CD14-positive monocyte (primary cell): ENCODE measurements around the gene COQ8A. TPM values are rescaled to one million over a fixed set of nuclear protein-coding genes. Genes with fewer than 3 reads are reported as not detected.

Source experiments
- DNase-seq, 3 donors: peaks; one replicate each; pipeline ENCODE4 v3.0.0-alpha.2; 2011 to 2022
- H2AFZ ChIP-seq: 2 replicates; pipeline ENCODE4 v1.6.0; 2012; ENCODE audit warnings: mild to moderate bottlenecking, low read depth, low read length, inconsistent platforms; ENCODE audit not compliant: insufficient read depth, poor library complexity, severe bottlenecking
- H3K27ac ChIP-seq, 2 donors: 1 replicate in 1 of 2; 2 replicates in 1 of 2; pipeline ENCODE4 v1.5.1; 2012 to 2013; ENCODE audit warnings: low read length in 2 of 2, control low read depth in 1 of 2, inconsistent platforms in 1 of 2, low read depth in 1 of 2, mild to moderate bottlenecking in 1 of 2
- H3K27me3 ChIP-seq, 2 donors: one replicate each; pipeline versions ENCODE4 v1.6.0 to v1.6.1; 2011 to 2013; ENCODE audit warnings: low read length in 2 of 2; ENCODE audit not compliant: control insufficient read depth in 2 of 2, insufficient read depth in 2 of 2
- H3K36me3 ChIP-seq, 2 donors: replicated peaks in 1 of 2; 1 replicate in 1 of 2; 2 replicates in 1 of 2; pipeline versions ENCODE4 v1.5.1 to v1.6.1; 2012 to 2013; ENCODE audit warnings: low read length in 2 of 2, control low read depth in 1 of 2, inconsistent platforms in 1 of 2, mild to moderate bottlenecking in 1 of 2; ENCODE audit not compliant: insufficient read depth in 2 of 2, control insufficient read depth in 1 of 2
- H3K4me1 ChIP-seq, 2 donors: 1 replicate in 1 of 2; 2 replicates in 1 of 2; pipeline versions ENCODE4 v1.5.1 to v1.6.1; 2012 to 2013; ENCODE audit warnings: low read length in 2 of 2, control low read depth in 1 of 2, inconsistent platforms in 1 of 2, mild to moderate bottlenecking in 1 of 2, moderate library complexity in 1 of 2; ENCODE audit not compliant: insufficient read depth in 2 of 2, control insufficient read depth in 1 of 2
- H3K4me2 ChIP-seq: replicated peaks from 2 replicates; pipeline ENCODE3; 2012; ENCODE audit warnings: low read length, moderate library complexity, mild to moderate bottlenecking; ENCODE audit not compliant: poor library complexity, severe bottlenecking; ENCODE audit errors: extremely low read depth
- H3K4me3 ChIP-seq, 3 experiments: fragments of 200-600 bp in 1 of 3; sonication (generic) in 1 of 3; replicated peaks in 1 of 3; 1 replicate in 2 of 3; 2 replicates in 1 of 3; pipeline ENCODE4 v1.5.1; 2011 to 2013; ENCODE audit warnings: low read length in 3 of 3, mild to moderate bottlenecking in 3 of 3, control low read depth in 2 of 3, low read depth in 2 of 3, inconsistent platforms in 1 of 3, moderate library complexity in 1 of 3
- H3K79me2 ChIP-seq: 2 replicates; pipeline ENCODE4 v1.6.0; 2012; ENCODE audit warnings: mild to moderate bottlenecking, control low read depth, inconsistent platforms, low read length, moderate library complexity; ENCODE audit not compliant: insufficient read depth
- H3K9ac ChIP-seq: 2 replicates; pipeline ENCODE4 v1.6.0; 2017; ENCODE audit warnings: low read length, mild to moderate bottlenecking; ENCODE audit not compliant: insufficient read depth, poor library complexity, severe bottlenecking
- H3K9me3 ChIP-seq, 2 donors: replicated peaks in 1 of 2; 1 replicate in 1 of 2; 2 replicates in 1 of 2; pipeline versions ENCODE4 v1.5.1 to v1.6.1; 2012 to 2013; ENCODE audit warnings: low read length in 2 of 2, control low read depth in 1 of 2; ENCODE audit not compliant: control insufficient read depth in 1 of 2, insufficient read depth in 1 of 2
- H4K20me1 ChIP-seq: 2 replicates; pipeline ENCODE4 v1.6.0; 2012; ENCODE audit warnings: mild to moderate bottlenecking, low read length, control low read depth, moderate library complexity; ENCODE audit not compliant: insufficient read depth
- H3K27ac Mint-ChIP-seq, 7 donors: one replicate each; pipeline ENCODE4 v1.8.0; 2020; ENCODE audit warnings: mild to moderate bottlenecking in 7 of 7, mixed read lengths in 7 of 7, moderate library complexity in 6 of 7, inconsistent platforms in 2 of 7
- H3K27me3 Mint-ChIP-seq, 3 donors: one replicate each; pipeline ENCODE4 v1.8.0; 2021 to 2022; ENCODE audit warnings: low read depth in 3 of 3, mild to moderate bottlenecking in 3 of 3, mixed read lengths in 3 of 3, moderate library complexity in 3 of 3, inconsistent platforms in 1 of 3
- H3K36me3 Mint-ChIP-seq, 2 donors: one replicate each; pipeline ENCODE4 v1.8.0; 2020; ENCODE audit warnings: mixed read lengths in 2 of 2, inconsistent platforms in 1 of 2, mild to moderate bottlenecking in 1 of 2
- H3K4me1 Mint-ChIP-seq: one replicate; pipeline ENCODE4 v1.8.0; 2020; ENCODE audit warnings: mild to moderate bottlenecking, mixed read lengths
- H3K4me3 Mint-ChIP-seq, 2 donors: one replicate each; pipeline ENCODE4 v1.8.0; 2020; ENCODE audit warnings: mild to moderate bottlenecking in 2 of 2, mixed read lengths in 2 of 2, moderate library complexity in 1 of 2
- H3K9me3 Mint-ChIP-seq, 7 donors: one replicate each; pipeline ENCODE4 v1.8.0; 2020 to 2022; ENCODE audit warnings: mixed read lengths in 7 of 7, mild to moderate bottlenecking in 6 of 7, moderate library complexity in 6 of 7, inconsistent platforms in 2 of 7
- WGBS: methylation state at CpG from one replicate; pipeline ENCODE4 v1.1.5; 2013; ENCODE audit warnings: missing lambda C conversion rate; ENCODE audit not compliant: insufficient coverage; 5-methylcytosine and 5-hydroxymethylcytosine counted together
- intact Hi-C, 2 donors: fragments of 100-400 bp; cut with micrococcal nuclease; formaldehyde crosslinking; loops; one replicate each; pipeline versions ENCODE4 v1.15.0 to v1.15.1; 2023
- polyA plus RNA-seq, 3 donors: library from polyadenylated mRNA; depleted of rRNA in 1 of 3; unstranded in 2 of 3; stranded (reverse) in 1 of 3; fragments of 300-500 nt in 2 of 3; fragments of >200 nt in 1 of 3; fragmentation: Illumina TruSeq in 2 of 3; gene quantifications; 1 replicate in 2 of 3; 2 replicates in 1 of 3; pipeline ENCODE4 v1.2.3, GENCODE V29; 2012 to 2021
- small RNA-seq: library from RNA; depleted of rRNA; stranded (forward); fragments of <200 nt; gene quantifications from one replicate; pipeline ENCODE3, GENCODE V24; 2012; ENCODE audit warnings: low read depth; ENCODE audit not compliant: insufficient read length
- TF ChIP-seq, protein P1 (sequence below): fragments of 200-600 bp; IDR thresholded peaks from one replicate; pipeline ENCODE4 v1.8.0; 2022; ENCODE audit warnings: antibody characterized with exemption, mild to moderate bottlenecking

COQ8A gene
- polyA plus RNA-seq, 3 donors, result 33.1 to 44.7 (median 38.2) TPM

DNA sequence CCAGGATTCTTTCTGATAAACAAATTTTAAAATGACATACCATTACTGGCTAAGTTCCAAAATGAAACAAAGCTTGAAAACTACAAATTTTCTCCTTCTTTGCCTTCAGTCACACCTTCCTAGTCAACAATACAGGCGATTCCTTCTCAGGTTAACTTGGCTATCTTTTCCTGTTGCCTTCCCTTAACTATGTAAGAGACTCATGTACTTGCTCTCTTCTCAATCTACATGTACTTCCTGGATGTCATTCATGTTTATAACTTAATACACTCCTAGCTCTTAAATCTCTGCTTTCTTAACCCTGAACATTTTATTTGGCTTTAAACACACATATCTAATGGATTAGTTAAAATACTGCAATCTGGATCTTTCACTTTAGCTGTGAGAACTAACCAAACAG, 97.0 kb downstream of the COQ8A start:
- Histone ChIP-seq H3K79me2 (no peaks in the 10 kb centered on the region), H3K9ac (no peak overlapping the region), H3K4me1 (no peaks in the 10 kb centered on the region), H3K9me3 (no peaks in the 10 kb centered on the region), H3K4me2 (no peak overlapping the region), H4K20me1 (no peaks in the 10 kb centered on the region), H3K27ac (no peak overlapping the region), H2AFZ (no peak overlapping the region), H3K4me3 (no peak overlapping the region), H3K27me3 (no peaks in the 10 kb centered on the region), H3K36me3 (no peaks in the 10 kb centered on the region)
- no peaks in the 10 kb centered on the region for H3K4me1 Mint-ChIP-seq
- H3K36me3 Mint-ChIP-seq, result peaks cover 0 to 2% of the 10 kb centered on the region in 2 donors
- TF ChIP-seq, protein P1, sequence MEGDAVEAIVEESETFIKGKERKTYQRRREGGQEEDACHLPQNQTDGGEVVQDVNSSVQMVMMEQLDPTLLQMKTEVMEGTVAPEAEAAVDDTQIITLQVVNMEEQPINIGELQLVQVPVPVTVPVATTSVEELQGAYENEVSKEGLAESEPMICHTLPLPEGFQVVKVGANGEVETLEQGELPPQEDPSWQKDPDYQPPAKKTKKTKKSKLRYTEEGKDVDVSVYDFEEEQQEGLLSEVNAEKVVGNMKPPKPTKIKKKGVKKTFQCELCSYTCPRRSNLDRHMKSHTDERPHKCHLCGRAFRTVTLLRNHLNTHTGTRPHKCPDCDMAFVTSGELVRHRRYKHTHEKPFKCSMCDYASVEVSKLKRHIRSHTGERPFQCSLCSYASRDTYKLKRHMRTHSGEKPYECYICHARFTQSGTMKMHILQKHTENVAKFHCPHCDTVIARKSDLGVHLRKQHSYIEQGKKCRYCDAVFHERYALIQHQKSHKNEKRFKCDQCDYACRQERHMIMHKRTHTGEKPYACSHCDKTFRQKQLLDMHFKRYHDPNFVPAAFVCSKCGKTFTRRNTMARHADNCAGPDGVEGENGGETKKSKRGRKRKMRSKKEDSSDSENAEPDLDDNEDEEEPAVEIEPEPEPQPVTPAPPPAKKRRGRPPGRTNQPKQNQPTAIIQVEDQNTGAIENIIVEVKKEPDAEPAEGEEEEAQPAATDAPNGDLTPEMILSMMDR, result no peak
- intact Hi-C loops, result no loop called here
- DNase-seq, result no peak
- no peak overlapping the region for H3K4me3 Mint-ChIP-seq
- no peak overlapping the region for H3K27ac Mint-ChIP-seq
- 92% methylated on average over 1 of the region's 1 CpG for WGBS
- H3K9me3 Mint-ChIP-seq, result peaks cover 0 to 6% (median 2%) of the 10 kb centered on the region in 7 donors
- H3K27me3 Mint-ChIP-seq, result no peaks in the 10 kb centered on the region

Small RNAs within 50 kb of the gene (small RNA-seq; reads per million reads assigned to genes)
- gene AL353689.1, result not detected

Other genes starting within 250 kb of the COQ8A start
- gene ITPKB, start 201.0 kb upstream of the COQ8A start, polyA plus RNA-seq, result 10 to 100 TPM in 2 of 3 donors, 1 to 10 TPM in 1; 7.3 to 14.4 (median 10.2) TPM
- 10 to 100 TPM in 2 of 3 donors, 1 to 10 TPM in 1; 8.9 to 11.8 (median 11.4) TPM for gene PSEN2, start 69.7 kb upstream of the COQ8A start, polyA plus RNA-seq